ENCODE measurements around the gene NHLRC4. TPM values are rescaled to one million over a fixed set of nuclear protein-coding genes. Genes with fewer than 3 reads are reported as not detected.

Gene NHLRC4
- total RNA-seq, 1 experiment from 2014 or later: 0.44 TPM

GRCh38 chr16:582614-583331 is 16.0 kb downstream of the NHLRC4 start:
- no peaks in the 10 kb centered on the region for H3K9me2 ChIP-seq (replicated peaks; ENCODE audit: low read length)
- BruUV-seq (replicated peaks): no TSS peak
- intact Hi-C loops (cut with micrococcal nuclease): loop anchor here (10.0 kb wide), 1 partner anchor 58 kb away; the partner anchor contains the start of gene CAPN15
- ATAC-seq (no peak), DNase-seq (no peak)
- peaks cover 5% of the 10 kb centered on the region for H3K79me2 ChIP-seq (ENCODE audit: low read length)
- H3K9me3 ChIP-seq (ENCODE audit: low read length): no peaks in the 10 kb centered on the region
- no peaks in the 10 kb centered on the region for H3K4me1 ChIP-seq (ENCODE audit: insufficient read depth, low read length)
- no peak overlapping the region for H3K27ac ChIP-seq (ENCODE audit: low read length)
- no peaks in the 10 kb centered on the region for H4K20me1 ChIP-seq (ENCODE audit: low read length)
- H3K4me2 ChIP-seq (ENCODE audit: low read length): no peak overlapping the region
- ChIA-PET POLR2A (ENCODE audit: unreplicated experiment) (interaction anchor here (0.6 kb wide), 2 partner anchors 145 to 960 kb away, joined by 3 to 5 read pairs; no protein-coding TSS in a partner anchor), CTCF (no interaction called here)
- no peak overlapping the region for H3K9ac ChIP-seq (ENCODE audit: low read length)
- H3K4me3 ChIP-seq (ENCODE audit: low read length): no peak overlapping the region
- H3K27me3 ChIP-seq (ENCODE audit: low read length): no peaks in the 10 kb centered on the region
- H3F3A ChIP-seq (ENCODE audit: low read length, unreplicated experiment): no peaks in the 10 kb centered on the region
- H3K36me3 ChIP-seq (ENCODE audit: low read depth, low read length): no peaks in the 10 kb centered on the region
- H2AFZ ChIP-seq (ENCODE audit: low read length): no peak overlapping the region
- TF ChIP-seq EZH2 (IDR thresholded peaks at IDR 0.05; ENCODE audit: low read length, unreplicated experiment): no peak
- no peak for TF ChIP-seq CTCF (conservative IDR thresholded peaks at IDR 0.05; ENCODE audit: low read depth, low read length)
- no peak for TF ChIP-seq EZH2phosphoT487 (IDR thresholded peaks at IDR 0.05; ENCODE audit: borderline replicate concordance, low read length)

DNA sequence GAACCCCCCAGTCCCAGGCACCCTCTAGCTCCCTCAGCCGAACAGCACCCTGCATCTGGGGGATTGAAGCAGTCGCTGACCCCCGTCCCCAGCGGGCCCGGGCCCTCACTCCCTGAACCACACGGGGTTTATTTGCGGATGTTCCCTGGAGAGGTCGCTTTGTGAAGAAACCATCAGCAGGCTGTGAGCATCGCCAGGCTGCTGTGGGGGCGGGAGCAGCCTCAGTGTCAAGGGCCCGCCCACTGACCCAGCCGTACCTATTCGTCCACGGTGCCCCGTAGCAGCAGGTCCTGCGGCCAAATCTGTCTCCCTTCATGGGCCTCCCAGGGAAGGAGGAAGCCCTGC is 16.6 kb downstream of the NHLRC4 start:
- BruUV-seq (replicated peaks): no TSS peak
- no peak overlapping the region for H3K9ac ChIP-seq (ENCODE audit: low read length)
- intact Hi-C loops (cut with micrococcal nuclease): loop anchor here (10.0 kb wide), 1 partner anchor 59 kb away; the partner anchor contains the start of gene CAPN15
- H4K20me1 ChIP-seq (ENCODE audit: low read length): no peaks in the 10 kb centered on the region
- peaks cover 12% of the 10 kb centered on the region for H3K79me2 ChIP-seq (ENCODE audit: low read length)
- H2AFZ ChIP-seq (ENCODE audit: low read length): no peak overlapping the region
- ChIA-PET POLR2A (ENCODE audit: unreplicated experiment) (interaction anchor here (0.6 kb wide), 1 partner anchor 112 kb away, joined by 3 read pairs; no protein-coding TSS in a partner anchor), CTCF (no interaction called here)
- H3K9me3 ChIP-seq (ENCODE audit: low read length): no peaks in the 10 kb centered on the region
- H3F3A ChIP-seq (ENCODE audit: low read length, unreplicated experiment): no peaks in the 10 kb centered on the region
- no peak overlapping the region for H3K4me2 ChIP-seq (ENCODE audit: low read length)
- no peak for ATAC-seq
- H3K27ac ChIP-seq (ENCODE audit: low read length): no peak overlapping the region
- H3K9me2 ChIP-seq (replicated peaks; ENCODE audit: low read length): no peaks in the 10 kb centered on the region
- H3K27me3 ChIP-seq (ENCODE audit: low read length): no peaks in the 10 kb centered on the region
- TF ChIP-seq EZH2phosphoT487 (IDR thresholded peaks at IDR 0.05; ENCODE audit: borderline replicate concordance, low read length): no peak
- TF ChIP-seq EZH2 (IDR thresholded peaks at IDR 0.05; ENCODE audit: low read length, unreplicated experiment): no peak
- TF ChIP-seq CTCF (conservative IDR thresholded peaks at IDR 0.05; ENCODE audit: low read depth, low read length): no peak
- H3K4me1 ChIP-seq (ENCODE audit: insufficient read depth, low read length): no peaks in the 10 kb centered on the region
- no peak overlapping the region for H3K4me3 ChIP-seq (ENCODE audit: low read length)
- H3K36me3 ChIP-seq (ENCODE audit: low read depth, low read length): no peaks in the 10 kb centered on the region
- no peak for DNase-seq

Data from PC-3 (cell line).